ENCODE results near the gene TEKT2. TPM values are rescaled to one million over a fixed set of nuclear protein-coding genes. Genes with fewer than 3 reads are reported as not detected.

The TEKT2 gene
- total RNA-seq, 1 experiment from 2014 or later: 0.20 TPM

DNA sequence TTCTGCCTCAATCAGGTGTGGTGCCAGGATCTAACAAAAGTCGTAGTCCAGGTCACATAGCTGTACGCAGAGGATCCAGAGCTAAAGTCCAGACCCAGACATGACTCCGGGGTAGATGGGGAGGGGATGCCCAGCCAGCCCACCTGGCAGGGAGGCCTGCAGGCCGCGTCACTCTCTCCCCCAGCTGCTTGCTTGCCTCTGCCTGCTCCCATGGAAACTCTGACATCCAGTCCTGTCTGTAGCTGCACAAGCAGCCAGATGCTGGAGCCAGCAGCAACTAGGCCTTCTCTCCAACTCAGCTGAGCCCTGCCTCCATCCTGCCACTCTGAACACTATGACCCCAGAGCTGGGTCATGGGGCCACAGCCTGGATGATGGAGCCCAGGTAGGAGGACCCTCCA is 33.0 kb downstream of the TEKT2 start:
- Histone ChIP-seq H3K4me1 (ENCODE audit: insufficient read depth, low read length) (no peaks in the 10 kb centered on the region), H2AK5ac (ENCODE audit: insufficient read length, low read length) (no peak overlapping the region), H3K27ac (ENCODE audit: insufficient read length, low read depth, low read length) (no peak overlapping the region), H2BK120ac (ENCODE audit: low read depth, low read length, poor library complexity, severe bottlenecking) (no peak overlapping the region), H2BK5ac (ENCODE audit: insufficient read length, low read length) (no peak overlapping the region), H3K14ac (ENCODE audit: insufficient read depth, low read length) (no peak overlapping the region), H4K8ac (replicated peaks; ENCODE audit: insufficient read length, low read depth, low read length) (no peak overlapping the region), H3K23ac (ENCODE audit: insufficient read length, low read depth, low read length) (no peak overlapping the region), H3K56ac (ENCODE audit: insufficient read length, low read depth, low read length) (no peak overlapping the region), H3K9ac (ENCODE audit: extremely low read depth, insufficient read length, low read length) (no peak overlapping the region), H2BK15ac (ENCODE audit: low read depth, low read length) (no peak overlapping the region), H4K5ac (ENCODE audit: insufficient read length, low read depth, low read length) (no peak overlapping the region), H2BK20ac (ENCODE audit: low read depth, low read length, poor library complexity, severe bottlenecking) (no peak overlapping the region), H2BK12ac (ENCODE audit: insufficient read length, low read depth, low read length) (no peak overlapping the region), H3K4ac (ENCODE audit: low read depth, low read length) (no peak overlapping the region), H4K20me1 (ENCODE audit: control insufficient read depth, insufficient read depth, insufficient read length) (no peaks in the 10 kb centered on the region), H2AFZ (ENCODE audit: low read length) (no peak overlapping the region), H4K91ac (ENCODE audit: insufficient read length, low read depth, low read length) (no peak overlapping the region), H3K18ac (ENCODE audit: insufficient read length, low read depth, low read length) (no peak overlapping the region), H3K23me2 (ENCODE audit: insufficient read length, low read depth, low read length, poor library complexity, severe bottlenecking) (no peaks in the 10 kb centered on the region), H3K27me3 (ENCODE audit: insufficient read depth, low read length) (no peaks in the 10 kb centered on the region), H3T11ph (ENCODE audit: low read length) (no peak overlapping the region), H3K4me2 (ENCODE audit: insufficient read depth, insufficient read length, low read length) (no peak overlapping the region), H3K79me1 (ENCODE audit: insufficient read depth, low read depth, low read length, poor library complexity, severe bottlenecking) (no peaks in the 10 kb centered on the region), H3K79me2 (ENCODE audit: insufficient read depth, low read length) (no peaks in the 10 kb centered on the region), H3K9me3 (ENCODE audit: control insufficient read depth, low read depth, low read length) (no peaks in the 10 kb centered on the region)
- Mint-ChIP-seq H3K36me3 (ENCODE audit: insufficient read depth in 1 of 3, low read depth in 3 of 3) (no peaks in the 10 kb centered on the region), H3K9me3 (no peaks in the 10 kb centered on the region), H3K27me3 (ENCODE audit: low read depth) (peaks cover 3% of the 10 kb centered on the region), H3K4me3 (no peak overlapping the region), H3K27ac (peak overlapping the region in 1 of 3 experiments; percentile 60; a peak in 1 of 7 replicates), H3K4me1 (peaks cover 7 to 31% of the 10 kb centered on the region in 2 experiments)
- no peak for TF ChIP-seq CTCF (conservative IDR thresholded peaks at IDR 0.05)
- DNase-seq: no peak
- WGBS (ENCODE audit: extremely low coverage, insufficient read length, low lambda C conversion rate): no CpG with 5 or more reads among the region's 5 CpGs

Data from H9 (cell line).